Tibial nerve (tissue), 4 donors: ENCODE results near the gene CLDN16. TPM values are rescaled to one million over a fixed set of nuclear protein-coding genes. Genes with fewer than 3 reads are reported as not detected.

Experiments
- DNase-seq, 2 donors: peaks; one replicate each; pipeline ENCODE4 v3.0.0-alpha.2; 2019; ENCODE audit warnings: low spot score in 2 of 2
- H3K27ac ChIP-seq, 4 donors: fragments of 200-600 bp; sonication (generic) in 3 of 4; one replicate each; pipeline ENCODE4 v1.5.1; 2017 to 2019; ENCODE audit warnings: mild to moderate bottlenecking in 1 of 4
- H3K27me3 ChIP-seq, 2 donors: fragments of 200-600 bp; sonication (generic) in 1 of 2; one replicate each; pipeline versions ENCODE4 v1.5.1 to v1.6.0; 2017 to 2019
- H3K36me3 ChIP-seq, 3 donors: fragments of 200-600 bp; sonication (generic); one replicate each; pipeline ENCODE4 v1.5.1; 2018 to 2019
- H3K4me1 ChIP-seq, 4 donors: fragments of 200-600 bp; sonication (generic) in 3 of 4; one replicate each; pipeline ENCODE4 v1.5.1; 2017 to 2019
- H3K4me3 ChIP-seq, 4 donors: fragments of 200-600 bp; sonication (generic) in 3 of 4; one replicate each; pipeline ENCODE4 v1.5.1; 2017 to 2019; ENCODE audit warnings: mild to moderate bottlenecking in 1 of 4, moderate library complexity in 1 of 4
- H3K9me3 ChIP-seq, 4 donors: fragments of 200-600 bp; sonication (generic) in 3 of 4; one replicate each; pipeline ENCODE4 v1.5.1; 2017 to 2019
- EP300 ChIP-seq, 2 donors: sonication (generic); formaldehyde crosslinking; IDR thresholded peaks; one replicate each; pipeline ENCODE4 v1.6.1; 2017; ENCODE audit warnings: antibody characterized with exemption in 2 of 2, mild to moderate bottlenecking in 1 of 2
- POLR2A ChIP-seq, 2 donors: fragments of 450-650 bp; IDR thresholded peaks; one replicate each; pipeline ENCODE4 v1.6.1; 2017; ENCODE audit warnings: antibody characterized with exemption in 2 of 2, mild to moderate bottlenecking in 2 of 2, moderate library complexity in 2 of 2
- WGBS, 2 donors: methylation state at CpG; one replicate each; pipeline ENCODE4 v1.1.5; 2018; 5-methylcytosine and 5-hydroxymethylcytosine counted together
- total RNA-seq, 4 donors: library from RNA; depleted of rRNA; stranded (reverse); fragments of >200 nt; gene quantifications; one replicate each; pipeline ENCODE4 v1.1.0, GENCODE V29; 2016
- TF ChIP-seq, protein P1 (sequence below), 5 experiments: fragments of 200-600 bp in 3 of 5; fragments of 450-650 bp in 2 of 5; sonication (generic) in 3 of 5; IDR thresholded peaks; one replicate each; pipeline ENCODE4 v1.5.1; 2016 to 2019; ENCODE audit warnings: antibody characterized with exemption in 5 of 5, mild to moderate bottlenecking in 3 of 5, moderate library complexity in 2 of 5

CLDN16 gene
- total RNA-seq, 4 donors from 2014 or later, result 0.44 TPM; not detected in 3

DNA sequence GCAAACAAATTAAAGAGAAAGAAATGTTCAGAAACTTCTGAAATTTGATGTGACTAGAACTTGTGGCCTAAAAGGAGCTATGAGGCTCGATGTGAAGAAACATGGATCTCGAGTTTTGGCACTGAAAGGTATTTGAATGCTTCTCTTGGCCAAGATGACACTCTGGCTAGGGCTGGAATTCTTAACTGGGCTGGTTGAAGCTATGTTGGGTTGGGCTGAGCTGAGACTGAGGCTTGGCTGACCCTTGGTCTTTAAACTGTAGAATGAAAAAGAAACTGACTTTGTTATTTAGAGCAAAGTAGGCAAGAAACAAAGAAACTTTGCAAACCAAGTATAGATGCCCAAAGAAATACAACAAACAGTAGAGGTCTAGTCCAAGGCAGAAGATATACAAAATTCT lies 28.1 kb upstream of the CLDN16 start:
- no peak overlapping the region for H3K4me3 ChIP-seq
- WGBS, 2 donors, result 23 to 25% methylated on average over 2 of the region's 2 CpGs

DNA sequence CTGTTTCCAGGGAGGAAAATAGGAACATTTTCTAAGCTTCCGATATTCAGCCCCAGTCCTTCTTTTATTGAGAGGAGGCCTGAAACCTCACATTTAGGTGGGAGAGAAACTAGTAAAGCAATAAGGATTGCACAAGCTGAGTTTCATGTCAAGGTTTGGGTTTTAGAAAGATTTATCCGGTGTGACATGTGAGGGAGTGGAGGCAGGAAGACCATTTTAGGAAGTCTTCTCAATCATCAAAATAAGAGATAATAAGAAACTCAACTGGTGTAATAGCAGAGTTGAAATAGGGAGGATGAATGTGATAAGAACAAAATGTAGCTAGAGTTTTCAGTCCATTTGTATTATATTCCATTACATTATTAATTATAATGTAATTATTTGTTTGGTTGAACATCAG lies 27.7 kb upstream of the CLDN16 start:
- H3K4me1 ChIP-seq, result no peaks in the 10 kb centered on the region
- 56 to 62% methylated on average over 2 of the region's 2 CpGs for WGBS, 2 donors
- peak overlapping the region in 1 of 4 donors; percentile 39 for H3K27ac ChIP-seq

More for the DNA sequence above, 28.1 kb upstream of the CLDN16 start:
- H3K36me3 ChIP-seq, result no peaks in the 10 kb centered on the region
- DNase-seq, result no peak
- H3K27ac ChIP-seq, result peak overlapping the region in 1 of 4 donors; percentile 39
- TF ChIP-seq EP300 (IDR thresholded peaks at IDR 0.05) (no peak), POLR2A (IDR thresholded peaks at IDR 0.05) (no peak)
- TF ChIP-seq, protein P1, sequence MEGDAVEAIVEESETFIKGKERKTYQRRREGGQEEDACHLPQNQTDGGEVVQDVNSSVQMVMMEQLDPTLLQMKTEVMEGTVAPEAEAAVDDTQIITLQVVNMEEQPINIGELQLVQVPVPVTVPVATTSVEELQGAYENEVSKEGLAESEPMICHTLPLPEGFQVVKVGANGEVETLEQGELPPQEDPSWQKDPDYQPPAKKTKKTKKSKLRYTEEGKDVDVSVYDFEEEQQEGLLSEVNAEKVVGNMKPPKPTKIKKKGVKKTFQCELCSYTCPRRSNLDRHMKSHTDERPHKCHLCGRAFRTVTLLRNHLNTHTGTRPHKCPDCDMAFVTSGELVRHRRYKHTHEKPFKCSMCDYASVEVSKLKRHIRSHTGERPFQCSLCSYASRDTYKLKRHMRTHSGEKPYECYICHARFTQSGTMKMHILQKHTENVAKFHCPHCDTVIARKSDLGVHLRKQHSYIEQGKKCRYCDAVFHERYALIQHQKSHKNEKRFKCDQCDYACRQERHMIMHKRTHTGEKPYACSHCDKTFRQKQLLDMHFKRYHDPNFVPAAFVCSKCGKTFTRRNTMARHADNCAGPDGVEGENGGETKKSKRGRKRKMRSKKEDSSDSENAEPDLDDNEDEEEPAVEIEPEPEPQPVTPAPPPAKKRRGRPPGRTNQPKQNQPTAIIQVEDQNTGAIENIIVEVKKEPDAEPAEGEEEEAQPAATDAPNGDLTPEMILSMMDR (IDR thresholded peaks at IDR 0.05), result no peak
- no peaks in the 10 kb centered on the region for H3K27me3 ChIP-seq
- H3K4me1 ChIP-seq, result no peaks in the 10 kb centered on the region
- no peaks in the 10 kb centered on the region for H3K9me3 ChIP-seq

DNA sequence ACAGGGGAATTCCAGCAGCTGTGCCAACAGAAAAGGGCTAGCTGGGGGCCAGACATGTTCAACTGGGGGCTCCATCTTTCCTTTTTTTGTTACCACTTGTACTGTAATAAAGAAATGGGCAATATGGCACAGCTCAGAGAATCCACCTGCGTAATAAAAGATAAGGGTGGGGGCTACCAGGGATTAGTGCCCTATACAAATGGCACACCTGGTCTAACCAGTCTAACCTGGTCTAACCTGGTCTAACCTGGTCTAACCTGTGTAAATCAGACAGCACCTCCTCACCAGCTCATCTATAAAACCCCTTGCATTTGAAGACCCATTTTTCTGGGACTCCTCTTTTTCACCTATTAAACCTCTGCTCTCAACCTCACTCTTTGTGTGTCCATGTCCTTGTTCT lies 26.2 kb upstream of the CLDN16 start:
- Histone ChIP-seq H3K36me3 (no peaks in the 10 kb centered on the region), H3K27ac (no peak overlapping the region), H3K4me1 (no peaks in the 10 kb centered on the region), H3K4me3 (no peak overlapping the region), H3K9me3 (no peaks in the 10 kb centered on the region), H3K27me3 (no peaks in the 10 kb centered on the region)
- TF ChIP-seq POLR2A (IDR thresholded peaks at IDR 0.05) (no peak), EP300 (IDR thresholded peaks at IDR 0.05) (no peak)
- TF ChIP-seq, protein P1 (IDR thresholded peaks at IDR 0.05), result no peak
- 96 to 100% methylated on average over 1 of the region's 1 CpG for WGBS, 2 donors
- no peak for DNase-seq

More for the DNA sequence above, 27.7 kb upstream of the CLDN16 start:
- DNase-seq, result no peak
- Histone ChIP-seq H3K4me3 (no peak overlapping the region), H3K9me3 (no peaks in the 10 kb centered on the region), H3K36me3 (no peaks in the 10 kb centered on the region), H3K27me3 (no peaks in the 10 kb centered on the region)
- TF ChIP-seq EP300 (IDR thresholded peaks at IDR 0.05), result no peak

DNA sequence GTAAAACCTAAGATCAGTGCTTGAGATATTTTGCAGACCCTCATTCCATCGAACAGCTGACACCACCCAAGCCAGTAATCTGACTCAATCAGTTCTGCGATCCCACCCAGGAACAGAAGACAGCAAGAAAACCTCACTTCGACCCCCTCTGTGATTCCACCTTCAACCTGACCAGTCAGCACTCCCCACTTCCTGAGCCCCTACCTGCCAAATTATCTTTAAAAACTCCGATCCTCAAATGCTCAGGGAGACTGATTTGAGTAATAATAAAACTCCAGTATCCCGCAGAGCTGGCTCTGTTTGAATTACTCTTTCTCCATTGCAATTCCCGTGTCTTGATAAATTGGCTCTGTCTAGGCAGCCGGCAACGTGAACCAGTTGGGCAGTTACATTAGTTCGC lies 25.7 kb upstream of the CLDN16 start:
- TF ChIP-seq EP300 (IDR thresholded peaks at IDR 0.05), result no peak
- TF ChIP-seq, protein P1 (IDR thresholded peaks at IDR 0.05), result no peak
- TF ChIP-seq POLR2A (IDR thresholded peaks at IDR 0.05), result no peak
- no peak overlapping the region for H3K27ac ChIP-seq
- H3K27me3 ChIP-seq, result no peaks in the 10 kb centered on the region
- no peak for DNase-seq
- 78 to 79% methylated on average over 9 of the region's 9 CpGs for WGBS, 2 donors
- no peaks in the 10 kb centered on the region for H3K4me1 ChIP-seq
- no peaks in the 10 kb centered on the region for H3K9me3 ChIP-seq
- no peak overlapping the region for H3K4me3 ChIP-seq
- no peaks in the 10 kb centered on the region for H3K36me3 ChIP-seq

DNA sequence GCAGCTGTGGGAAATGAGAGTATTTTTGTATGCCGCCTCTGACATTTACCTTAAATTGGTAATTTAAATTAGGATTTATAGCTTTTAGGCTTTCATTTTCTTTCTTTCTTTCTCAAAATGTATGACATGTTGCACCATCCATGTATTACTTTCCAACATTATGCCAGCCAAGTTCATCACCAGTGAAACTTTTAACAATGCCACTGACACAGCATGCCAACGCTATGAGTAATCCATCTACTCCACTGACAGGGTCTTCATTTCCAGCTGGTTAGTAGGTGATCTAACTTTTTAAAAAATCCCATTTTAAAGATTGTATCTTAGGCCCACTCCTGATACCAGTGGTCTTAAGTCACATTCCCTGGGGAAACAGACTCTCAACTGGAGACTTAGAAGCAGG lies 21.8 kb upstream of the CLDN16 start:
- no peak for DNase-seq
- Histone ChIP-seq H3K36me3 (no peaks in the 10 kb centered on the region), H3K4me1 (no peaks in the 10 kb centered on the region), H3K9me3 (no peaks in the 10 kb centered on the region), H3K4me3 (no peak overlapping the region), H3K27ac (no peak overlapping the region), H3K27me3 (no peaks in the 10 kb centered on the region)
- TF ChIP-seq EP300 (IDR thresholded peaks at IDR 0.05) (no peak), POLR2A (IDR thresholded peaks at IDR 0.05) (no peak)
- TF ChIP-seq, protein P1 (IDR thresholded peaks at IDR 0.05), result no peak
- whole genome bisulfite sequencing, 2 donors, result 44 to 66% methylated on average over 2 of the region's 2 CpGs

DNA sequence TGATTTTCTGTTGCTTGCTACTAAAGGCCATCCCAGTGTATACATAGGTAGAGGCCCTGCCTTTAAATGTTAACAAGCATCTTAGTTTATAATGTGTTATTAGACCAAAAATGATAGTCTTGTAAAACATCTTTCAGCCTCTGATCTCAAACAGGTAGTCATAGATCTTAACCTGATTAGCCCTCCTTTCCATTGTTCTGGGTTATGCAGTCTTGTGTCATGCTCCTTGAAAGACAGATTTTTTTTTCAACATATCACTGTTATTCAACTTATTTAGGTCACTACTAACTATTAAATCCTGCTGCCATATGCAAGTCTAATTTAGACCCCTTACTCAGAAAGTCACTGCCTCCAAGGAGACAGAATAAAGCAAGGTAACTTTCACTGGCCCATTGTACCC lies 19.1 kb upstream of the CLDN16 start:
- Histone ChIP-seq H3K27ac (no peak overlapping the region), H3K4me3 (no peak overlapping the region), H3K27me3 (no peaks in the 10 kb centered on the region), H3K9me3 (no peaks in the 10 kb centered on the region), H3K4me1 (no peaks in the 10 kb centered on the region), H3K36me3 (no peaks in the 10 kb centered on the region)
- DNase-seq, result no peak
- TF ChIP-seq EP300 (IDR thresholded peaks at IDR 0.05) (no peak), POLR2A (IDR thresholded peaks at IDR 0.05) (no peak)
